ENCODE results near the gene UGGT2.

DNA sequence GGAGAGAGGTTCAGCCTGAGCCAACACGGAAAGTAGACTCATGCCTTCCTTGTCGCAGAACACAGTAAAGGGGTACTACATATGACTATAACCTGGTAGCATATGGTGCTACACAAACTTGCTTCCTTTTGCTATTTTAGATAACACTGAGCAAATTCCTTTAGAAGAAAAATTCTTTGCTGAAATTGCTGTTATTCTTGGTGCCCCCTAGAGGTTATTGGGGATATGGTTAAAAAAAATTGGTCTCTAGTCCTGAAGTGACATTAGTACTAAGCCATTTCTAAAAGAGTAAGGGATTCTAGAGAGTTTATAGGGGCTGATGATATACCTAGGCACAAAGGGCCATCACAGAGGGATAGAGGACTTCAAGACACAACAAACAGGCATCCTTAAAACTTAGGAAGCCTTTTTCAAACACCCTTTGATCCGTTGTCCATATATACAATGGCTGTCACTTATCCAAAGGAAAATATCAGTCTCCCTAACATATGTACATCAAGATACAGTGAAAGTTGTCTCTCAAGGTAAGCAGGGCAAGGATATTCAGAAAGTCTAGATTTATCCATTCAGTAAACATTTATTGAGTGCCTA lies 22.8 kb upstream of the UGGT2 start:
- TF ChIP-seq, protein P1, sequence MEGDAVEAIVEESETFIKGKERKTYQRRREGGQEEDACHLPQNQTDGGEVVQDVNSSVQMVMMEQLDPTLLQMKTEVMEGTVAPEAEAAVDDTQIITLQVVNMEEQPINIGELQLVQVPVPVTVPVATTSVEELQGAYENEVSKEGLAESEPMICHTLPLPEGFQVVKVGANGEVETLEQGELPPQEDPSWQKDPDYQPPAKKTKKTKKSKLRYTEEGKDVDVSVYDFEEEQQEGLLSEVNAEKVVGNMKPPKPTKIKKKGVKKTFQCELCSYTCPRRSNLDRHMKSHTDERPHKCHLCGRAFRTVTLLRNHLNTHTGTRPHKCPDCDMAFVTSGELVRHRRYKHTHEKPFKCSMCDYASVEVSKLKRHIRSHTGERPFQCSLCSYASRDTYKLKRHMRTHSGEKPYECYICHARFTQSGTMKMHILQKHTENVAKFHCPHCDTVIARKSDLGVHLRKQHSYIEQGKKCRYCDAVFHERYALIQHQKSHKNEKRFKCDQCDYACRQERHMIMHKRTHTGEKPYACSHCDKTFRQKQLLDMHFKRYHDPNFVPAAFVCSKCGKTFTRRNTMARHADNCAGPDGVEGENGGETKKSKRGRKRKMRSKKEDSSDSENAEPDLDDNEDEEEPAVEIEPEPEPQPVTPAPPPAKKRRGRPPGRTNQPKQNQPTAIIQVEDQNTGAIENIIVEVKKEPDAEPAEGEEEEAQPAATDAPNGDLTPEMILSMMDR (IDR thresholded peaks at IDR 0.05) = no peak
- TF ChIP-seq POLR2A (IDR thresholded peaks at IDR 0.05) (no peak), POLR2AphosphoS5 (IDR thresholded peaks at IDR 0.05) (no peak)

All from breast epithelium (tissue), 3 donors.